ENCODE data around the gene GPX3. TPM values are rescaled to one million over a fixed set of nuclear protein-coding genes. Genes with fewer than 3 reads are reported as not detected.

The GPX3 gene
- total RNA-seq, 1 experiment from 2014 or later: 20.4 TPM

DNA sequence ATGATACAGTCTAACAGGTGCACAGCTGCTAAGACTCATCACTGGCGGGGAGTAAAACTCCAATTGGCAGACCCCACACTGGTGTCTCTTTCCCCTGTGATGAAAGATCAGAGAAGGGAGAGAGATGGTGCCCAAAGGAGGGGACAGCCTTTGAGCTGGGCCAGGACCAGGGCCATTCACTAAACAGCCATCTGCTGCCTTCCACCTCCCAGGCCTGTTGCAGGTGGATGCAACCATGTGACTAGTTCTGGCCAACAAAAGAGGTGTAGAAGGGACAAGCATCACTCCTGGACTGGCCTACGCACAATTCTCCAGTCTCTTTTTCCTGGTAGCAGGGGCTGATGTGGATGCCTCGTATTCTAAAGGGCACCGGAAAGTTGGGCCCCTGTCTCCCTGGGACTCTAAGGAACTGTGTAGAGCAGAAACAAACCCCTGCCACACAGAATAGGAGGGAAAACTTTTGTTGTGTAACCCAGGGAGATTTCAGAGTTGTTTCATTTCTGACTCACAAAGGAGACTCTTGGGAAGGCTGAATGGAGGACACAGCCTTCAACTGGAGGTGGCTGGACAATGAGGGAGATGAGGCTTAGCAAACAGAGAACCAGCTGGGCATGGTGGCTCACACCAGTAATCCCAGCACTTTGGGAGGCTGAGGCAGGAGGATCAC lies 33.5 kb downstream of the GPX3 start:
- no peak overlapping the region; a peak in 1 of 7 replicates for H3K27ac Mint-ChIP-seq
- H3K4me3 Mint-ChIP-seq: no peak overlapping the region
- TF ChIP-seq, protein P1, sequence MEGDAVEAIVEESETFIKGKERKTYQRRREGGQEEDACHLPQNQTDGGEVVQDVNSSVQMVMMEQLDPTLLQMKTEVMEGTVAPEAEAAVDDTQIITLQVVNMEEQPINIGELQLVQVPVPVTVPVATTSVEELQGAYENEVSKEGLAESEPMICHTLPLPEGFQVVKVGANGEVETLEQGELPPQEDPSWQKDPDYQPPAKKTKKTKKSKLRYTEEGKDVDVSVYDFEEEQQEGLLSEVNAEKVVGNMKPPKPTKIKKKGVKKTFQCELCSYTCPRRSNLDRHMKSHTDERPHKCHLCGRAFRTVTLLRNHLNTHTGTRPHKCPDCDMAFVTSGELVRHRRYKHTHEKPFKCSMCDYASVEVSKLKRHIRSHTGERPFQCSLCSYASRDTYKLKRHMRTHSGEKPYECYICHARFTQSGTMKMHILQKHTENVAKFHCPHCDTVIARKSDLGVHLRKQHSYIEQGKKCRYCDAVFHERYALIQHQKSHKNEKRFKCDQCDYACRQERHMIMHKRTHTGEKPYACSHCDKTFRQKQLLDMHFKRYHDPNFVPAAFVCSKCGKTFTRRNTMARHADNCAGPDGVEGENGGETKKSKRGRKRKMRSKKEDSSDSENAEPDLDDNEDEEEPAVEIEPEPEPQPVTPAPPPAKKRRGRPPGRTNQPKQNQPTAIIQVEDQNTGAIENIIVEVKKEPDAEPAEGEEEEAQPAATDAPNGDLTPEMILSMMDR (conservative IDR thresholded peaks at IDR 0.05): no peak
- Histone ChIP-seq H4K8ac (replicated peaks; ENCODE audit: insufficient read length, low read depth, low read length) (no peak overlapping the region), H2BK12ac (ENCODE audit: insufficient read length, low read depth, low read length) (no peak overlapping the region), H3K4ac (ENCODE audit: low read depth, low read length) (no peak overlapping the region), H2AK5ac (ENCODE audit: insufficient read length, low read length) (no peak overlapping the region), H2AFZ (ENCODE audit: low read length) (no peak overlapping the region), H3K27me3 (ENCODE audit: insufficient read depth, low read length) (no peaks in the 10 kb centered on the region), H3K79me1 (ENCODE audit: insufficient read depth, low read depth, low read length, poor library complexity, severe bottlenecking) (no peaks in the 10 kb centered on the region), H4K20me1 (ENCODE audit: control insufficient read depth, insufficient read depth, insufficient read length) (no peaks in the 10 kb centered on the region), H3K79me2 (ENCODE audit: insufficient read depth, low read length) (no peaks in the 10 kb centered on the region), H3K9ac (ENCODE audit: extremely low read depth, insufficient read length, low read length) (no peak overlapping the region), H3K9me3 (ENCODE audit: control insufficient read depth, low read depth, low read length) (no peaks in the 10 kb centered on the region), H3K18ac (ENCODE audit: insufficient read length, low read depth, low read length) (no peak overlapping the region), H2BK15ac (ENCODE audit: low read depth, low read length) (no peak overlapping the region), H3K56ac (ENCODE audit: insufficient read length, low read depth, low read length) (no peak overlapping the region), H4K91ac (ENCODE audit: insufficient read length, low read depth, low read length) (no peak overlapping the region), H3K4me2 (ENCODE audit: insufficient read depth, insufficient read length, low read length) (no peak overlapping the region), H2BK20ac (ENCODE audit: low read depth, low read length, poor library complexity, severe bottlenecking) (no peak overlapping the region), H3T11ph (ENCODE audit: low read length) (no peak overlapping the region), H3K23me2 (ENCODE audit: insufficient read length, low read depth, low read length, poor library complexity, severe bottlenecking) (no peaks in the 10 kb centered on the region), H3K4me1 (ENCODE audit: insufficient read depth, low read length) (no peaks in the 10 kb centered on the region), H4K5ac (ENCODE audit: insufficient read length, low read depth, low read length) (no peak overlapping the region), H2BK5ac (ENCODE audit: insufficient read length, low read length) (no peak overlapping the region), H3K14ac (ENCODE audit: insufficient read depth, low read length) (no peak overlapping the region), H3K23ac (ENCODE audit: insufficient read length, low read depth, low read length) (no peak overlapping the region), H3K27ac (ENCODE audit: insufficient read length, low read depth, low read length) (no peak overlapping the region), H2BK120ac (ENCODE audit: low read depth, low read length, poor library complexity, severe bottlenecking) (no peak overlapping the region)
- H3K4me1 Mint-ChIP-seq: peaks cover 0 to 5% of the 10 kb centered on the region in 2 experiments; a peak in 1 of 4 replicates
- H3K27me3 Mint-ChIP-seq (ENCODE audit: low read depth): no peaks in the 10 kb centered on the region
- peaks cover 0 to 15% (median 14%) of the 10 kb centered on the region in 3 experiments; a peak in 3 of 7 replicates for H3K36me3 Mint-ChIP-seq (ENCODE audit: insufficient read depth in 1 of 3, low read depth in 3 of 3)
- no CpG with 5 or more reads among the region's 4 CpGs for WGBS (ENCODE audit: extremely low coverage, insufficient read length, low lambda C conversion rate)
- H3K9me3 Mint-ChIP-seq: no peaks in the 10 kb centered on the region
- DNase-seq: no peak

Measured in H9 (cell line).